Natural killer cell (primary cell): ENCODE results near the gene RPAIN. TPM values are rescaled to one million over a fixed set of nuclear protein-coding genes. Genes with fewer than 3 reads are reported as not detected.

Source experiments
- ATAC-seq, 3 donors: fragments of 150-1000 bp in 2 of 3; fragments of 200-7000 bp in 1 of 3; cut with Tn5 transposase; 1 replicate in 1 of 3; 2 replicates in 2 of 3; pipeline ENCODE4 v1.10.0; 2021; ENCODE audit warnings: mild to moderate bottlenecking in 2 of 3, moderate library complexity in 2 of 3
- DNase-seq, 2 donors: peaks; one replicate each; pipeline versions ENCODE4 v3.0.0 to v3.0.0-alpha.2; 2013 to 2021; ENCODE audit warnings: mixed read lengths in 1 of 2
- H3K27ac ChIP-seq: one replicate; pipeline ENCODE4 v1.5.1; 2013; ENCODE audit warnings: mild to moderate bottlenecking, low read length
- H3K27me3 ChIP-seq: one replicate; pipeline ENCODE4 v1.6.1; 2013; ENCODE audit warnings: low read length; ENCODE audit not compliant: control insufficient read depth, insufficient read depth
- H3K36me3 ChIP-seq: one replicate; pipeline ENCODE4 v1.6.1; 2013; ENCODE audit warnings: low read length; ENCODE audit not compliant: control insufficient read depth, insufficient read depth
- H3K4me1 ChIP-seq: one replicate; pipeline ENCODE4 v1.6.1; 2013; ENCODE audit warnings: low read length; ENCODE audit not compliant: control insufficient read depth, insufficient read depth
- H3K4me3 ChIP-seq: one replicate; pipeline ENCODE4 v1.5.1; 2013; ENCODE audit warnings: low read length
- H3K9me3 ChIP-seq: one replicate; pipeline ENCODE4 v1.6.1; 2013; ENCODE audit warnings: low read length; ENCODE audit not compliant: control insufficient read depth, insufficient read depth
- H3K27ac Mint-ChIP-seq, 2 donors: one replicate each; pipeline ENCODE4 v1.8.0; 2022; ENCODE audit warnings: mild to moderate bottlenecking in 2 of 2, mixed read lengths in 2 of 2, moderate library complexity in 1 of 2
- H3K27me3 Mint-ChIP-seq, 2 donors: one replicate each; pipeline ENCODE4 v1.8.0; 2022; ENCODE audit warnings: low read depth in 2 of 2, mixed read lengths in 2 of 2
- H3K36me3 Mint-ChIP-seq: one replicate; pipeline ENCODE4 v1.8.0; 2022; ENCODE audit warnings: mixed read lengths
- H3K4me1 Mint-ChIP-seq, 2 donors: one replicate each; pipeline ENCODE4 v1.8.0; 2022; ENCODE audit warnings: mixed read lengths in 2 of 2
- H3K4me3 Mint-ChIP-seq: one replicate; pipeline ENCODE4 v1.8.0; 2022; ENCODE audit warnings: mild to moderate bottlenecking, moderate library complexity, mixed read lengths
- H3K9me3 Mint-ChIP-seq, 2 donors: one replicate each; pipeline ENCODE4 v1.8.0; 2022; ENCODE audit warnings: mixed read lengths in 2 of 2
- WGBS: methylation state at CpG from one replicate; pipeline ENCODE4 v1.1.7; 2013; ENCODE audit warnings: missing lambda C conversion rate; ENCODE audit not compliant: insufficient coverage; 5-methylcytosine and 5-hydroxymethylcytosine counted together
- intact Hi-C: fragments of 100-400 bp; cut with micrococcal nuclease; formaldehyde crosslinking; loops from one replicate; pipeline ENCODE4 v1.14.2; 2022
- total RNA-seq, 4 donors: library from RNA; stranded (reverse); fragments of 120-200 nt in 1 of 4; gene quantifications; one replicate each; pipeline versions ENCODE4 v1.2.3 to v1.2.4, GENCODE V29; 2013 to 2022
- TF ChIP-seq, protein P1 (sequence below): fragments of 200-600 bp; IDR thresholded peaks from one replicate; pipeline ENCODE4 v1.8.0; 2022; ENCODE audit warnings: antibody characterized with exemption

Gene RPAIN
- total RNA-seq, 3 donors from 2014 or later (not counting 1 experiment from before 2014, with no cell fraction given), result 61.8 to 87.7 (median 74.4) TPM

DNA sequence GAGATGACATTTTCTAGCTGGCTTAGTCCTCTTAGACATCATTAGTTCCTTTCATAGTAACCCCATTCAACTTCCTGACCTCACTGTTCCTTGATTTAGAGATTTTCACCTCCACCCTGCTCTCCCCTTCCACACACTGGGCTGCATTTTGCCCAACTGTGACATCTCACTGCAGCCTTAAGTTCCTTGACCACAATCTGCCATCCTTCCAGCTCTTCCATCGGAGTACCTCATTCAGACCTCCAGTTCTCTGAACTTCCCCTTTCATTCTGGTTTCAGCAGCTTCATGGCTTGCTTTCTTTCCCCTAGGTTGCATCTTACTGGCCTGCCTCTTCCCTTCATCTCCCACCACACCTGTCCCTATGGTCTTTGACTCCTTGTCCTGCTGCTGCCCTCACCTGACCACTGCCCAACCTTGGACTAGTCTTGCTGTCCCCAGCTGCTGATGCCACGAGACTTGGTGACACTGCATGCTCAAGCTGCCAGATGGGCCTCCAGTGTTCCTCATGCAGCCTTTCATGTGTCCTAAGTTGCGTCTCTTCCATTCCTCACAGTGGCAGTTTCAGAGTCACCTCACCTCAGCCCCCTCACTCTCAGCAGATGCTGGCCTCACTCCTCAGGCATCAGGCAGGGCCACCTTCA, 41.3 kb upstream of the RPAIN start:
- no peak overlapping the region for H3K4me3 ChIP-seq
- H3K27ac ChIP-seq, result no peak overlapping the region
- ATAC-seq (no peak), DNase-seq (no peak)
- TF ChIP-seq, protein P1, sequence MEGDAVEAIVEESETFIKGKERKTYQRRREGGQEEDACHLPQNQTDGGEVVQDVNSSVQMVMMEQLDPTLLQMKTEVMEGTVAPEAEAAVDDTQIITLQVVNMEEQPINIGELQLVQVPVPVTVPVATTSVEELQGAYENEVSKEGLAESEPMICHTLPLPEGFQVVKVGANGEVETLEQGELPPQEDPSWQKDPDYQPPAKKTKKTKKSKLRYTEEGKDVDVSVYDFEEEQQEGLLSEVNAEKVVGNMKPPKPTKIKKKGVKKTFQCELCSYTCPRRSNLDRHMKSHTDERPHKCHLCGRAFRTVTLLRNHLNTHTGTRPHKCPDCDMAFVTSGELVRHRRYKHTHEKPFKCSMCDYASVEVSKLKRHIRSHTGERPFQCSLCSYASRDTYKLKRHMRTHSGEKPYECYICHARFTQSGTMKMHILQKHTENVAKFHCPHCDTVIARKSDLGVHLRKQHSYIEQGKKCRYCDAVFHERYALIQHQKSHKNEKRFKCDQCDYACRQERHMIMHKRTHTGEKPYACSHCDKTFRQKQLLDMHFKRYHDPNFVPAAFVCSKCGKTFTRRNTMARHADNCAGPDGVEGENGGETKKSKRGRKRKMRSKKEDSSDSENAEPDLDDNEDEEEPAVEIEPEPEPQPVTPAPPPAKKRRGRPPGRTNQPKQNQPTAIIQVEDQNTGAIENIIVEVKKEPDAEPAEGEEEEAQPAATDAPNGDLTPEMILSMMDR, result no peak
- H3K4me1 ChIP-seq, result no peaks in the 10 kb centered on the region
- Mint-ChIP-seq H3K4me3 (no peak overlapping the region), H3K36me3 (peaks cover 38% of the 10 kb centered on the region), H3K27ac (peak overlapping the region in 1 of 2 donors; percentile 45), H3K27me3 (no peaks in the 10 kb centered on the region), H3K9me3 (no peaks in the 10 kb centered on the region), H3K4me1 (peaks cover 6 to 10% of the 10 kb centered on the region in 2 donors)
- peaks cover 82% of the 10 kb centered on the region for H3K36me3 ChIP-seq
- intact Hi-C loops, result no loop called here
- WGBS, result 94% methylated on average over 3 of the region's 3 CpGs
- no peaks in the 10 kb centered on the region for H3K27me3 ChIP-seq
- H3K9me3 ChIP-seq, result no peaks in the 10 kb centered on the region

- Histone ChIP-seq H3K36me3 (peaks cover 83% of the 10 kb centered on the region), H3K4me1 (no peaks in the 10 kb centered on the region), H3K27me3 (no peaks in the 10 kb centered on the region), H3K4me3 (no peak overlapping the region), H3K9me3 (no peaks in the 10 kb centered on the region), H3K27ac (no peak overlapping the region)
- intact Hi-C loops, result no loop called here
- Mint-ChIP-seq H3K27ac (peak overlapping the region; percentile 45 to 49), H3K4me1 (peaks cover 6 to 10% of the 10 kb centered on the region in 2 donors), H3K4me3 (peak overlapping the region; percentile 2), H3K9me3 (no peaks in the 10 kb centered on the region), H3K36me3 (peaks cover 38% of the 10 kb centered on the region), H3K27me3 (no peaks in the 10 kb centered on the region)
- ATAC-seq (no peak), DNase-seq (no peak)
- 93% methylated on average over 11 of the region's 11 CpGs for WGBS
- TF ChIP-seq, protein P1, result no peak
These were observed 40.5 kb upstream of the RPAIN start for GRCh38 chr17:5379351-5380107.

- Mint-ChIP-seq H3K36me3 (peaks cover 38% of the 10 kb centered on the region), H3K9me3 (no peaks in the 10 kb centered on the region), H3K27ac (peak overlapping the region; percentile 45 to 49), H3K27me3 (no peaks in the 10 kb centered on the region), H3K4me1 (peaks cover 6 to 10% of the 10 kb centered on the region in 2 donors), H3K4me3 (no peak overlapping the region)
- no peak for ATAC-seq
- H3K27ac ChIP-seq, result no peak overlapping the region
- no peak overlapping the region for H3K4me3 ChIP-seq
- no peaks in the 10 kb centered on the region for H3K27me3 ChIP-seq
- H3K9me3 ChIP-seq, result no peaks in the 10 kb centered on the region
- TF ChIP-seq, protein P1, result no peak
- DNase-seq, result no peak
- H3K4me1 ChIP-seq, result no peaks in the 10 kb centered on the region
- WGBS, result 85% methylated on average over 7 of the region's 7 CpGs
- peaks cover 84% of the 10 kb centered on the region for H3K36me3 ChIP-seq
- intact Hi-C loops, result no loop called here
These were observed 39.4 kb upstream of the RPAIN start for GRCh38 chr17:5380491-5381135.
